SK-N-MC (cell line): Measurements from ENCODE around the gene MYF5.

Source experiments
- DNase-seq: peaks from one replicate; pipeline ENCODE4 v3.0.0-alpha.2; 2011; ENCODE audit warnings: low read depth, low spot score
- H3K27ac ChIP-seq: fragments of 200-600 bp; sonication (generic); 2 replicates; pipeline ENCODE4 v1.5.1; 2016; ENCODE audit warnings: mixed run types
- H3K36me3 ChIP-seq: fragments of 200-600 bp; sonication (generic); 2 replicates; pipeline ENCODE4 v1.6.1; 2017; ENCODE audit warnings: antibody characterized with exemption, low read length, mixed read lengths; ENCODE audit not compliant: insufficient read depth
- H3K4me3 ChIP-seq: fragments of 200-600 bp; sonication (generic); 2 replicates; pipeline ENCODE4 v1.5.1; 2016
- H3K9ac ChIP-seq: fragments of 200-600 bp; sonication (generic); 2 replicates; pipeline ENCODE4 v1.8.0; 2017; ENCODE audit warnings: mixed run types, mixed read lengths; ENCODE audit not compliant: insufficient read length
- H3K9me3 ChIP-seq: fragments of 200-600 bp; sonication (generic); 2 replicates; pipeline ENCODE4 v1.6.1; 2017; ENCODE audit warnings: low read depth, mild to moderate bottlenecking, antibody characterized with exemption, low read length, moderate library complexity, mixed read lengths
- EZH2 ChIP-seq: fragments of 200-600 bp; sonication (generic); IDR thresholded peaks from one replicate; pipeline ENCODE4 v1.6.1; 2017; ENCODE audit warnings: antibody characterized with exemption
- FOXP2 ChIP-seq: optimal IDR thresholded peaks from 2 replicates; pipeline ENCODE3; 2011; ENCODE audit warnings: mild to moderate bottlenecking, moderate library complexity; ENCODE audit not compliant: insufficient read depth; ENCODE audit errors: extremely low read length, control extremely low read depth
- POLR2AphosphoS5 ChIP-seq: IDR thresholded peaks from 2 replicates; pipeline ENCODE4 v1.6.1; 2012; ENCODE audit warnings: mild to moderate bottlenecking, low read depth, low read length, borderline replicate concordance

The MYF5 gene

DNA sequence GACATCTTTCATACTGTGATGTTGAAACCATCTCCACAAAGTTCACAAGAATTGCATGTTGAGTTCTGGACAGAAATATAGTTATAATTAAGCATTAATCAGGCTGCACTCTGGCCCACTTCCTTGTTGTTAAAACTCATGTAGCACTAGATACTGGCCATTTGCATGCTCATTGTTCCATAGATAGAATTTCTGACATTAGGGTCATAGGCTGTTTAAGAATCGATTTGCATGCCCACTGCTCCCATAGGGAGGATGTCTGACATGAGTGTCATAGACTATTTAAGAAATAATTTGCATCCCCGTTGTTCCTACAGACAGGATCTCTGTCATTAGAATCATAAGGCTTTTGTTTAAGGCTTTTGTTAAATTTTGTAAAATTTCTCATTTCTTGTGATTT, 50.2 kb downstream of the MYF5 start:
- no peak overlapping the region for H3K27ac ChIP-seq
- DNase-seq, result no peak
- H3K4me3 ChIP-seq, result no peak overlapping the region
- H3K36me3 ChIP-seq, result no peaks in the 10 kb centered on the region
- no peak overlapping the region for H3K9ac ChIP-seq
- H3K9me3 ChIP-seq, result no peaks in the 10 kb centered on the region
- TF ChIP-seq POLR2AphosphoS5, result no peak
- TF ChIP-seq FOXP2, result no peak
- TF ChIP-seq EZH2, result no peak
